ENCODE measurements around the gene DYTN. TPM values are rescaled to one million over a fixed set of nuclear protein-coding genes. Genes with fewer than 3 reads are reported as not detected.

DYTN gene
- total RNA-seq, 1 experiment from 2014 or later = not detected

- H3K4me3 ChIP-seq = no peak overlapping the region
- H3K79me2 ChIP-seq (ENCODE audit: low read depth) = no peaks in the 10 kb centered on the region
- no peaks in the 10 kb centered on the region for H3K27me3 ChIP-seq (ENCODE audit: insufficient read depth, low read depth)
- TF ChIP-seq EZH2 (IDR thresholded peaks at IDR 0.05; ENCODE audit: low read depth) = no peak
- no peak for TF ChIP-seq CTCF (conservative IDR thresholded peaks at IDR 0.05)
- DNase-seq = no peak
- H4K20me1 ChIP-seq (ENCODE audit: insufficient read depth) = no peaks in the 10 kb centered on the region
- no peaks in the 10 kb centered on the region for H3K9me2 ChIP-seq (ENCODE audit: insufficient read depth)
- ChIA-PET CTCF (no interaction called here), POLR2A (ENCODE audit: unreplicated experiment) (no interaction called here)
- no peaks in the 10 kb centered on the region for H3K4me1 ChIP-seq (replicated peaks; ENCODE audit: insufficient read depth)
- H2AFZ ChIP-seq = no peak overlapping the region
- H3K4me2 ChIP-seq = no peak overlapping the region
- H3F3A ChIP-seq (ENCODE audit: insufficient read depth, low read depth) = no peaks in the 10 kb centered on the region
- no TSS peak for BruUV-seq (replicated peaks)
- intact Hi-C loops (cut with micrococcal nuclease; ENCODE audit: unreplicated experiment) = loop anchor here (10.0 kb wide), 1 partner anchor 100 kb away; no protein-coding TSS in a partner anchor
- no peaks in the 10 kb centered on the region for H3K36me3 ChIP-seq (ENCODE audit: low read depth)
- H3K9me3 ChIP-seq (ENCODE audit: insufficient read depth, low read depth) = no peaks in the 10 kb centered on the region
- no peak overlapping the region for H3K27ac ChIP-seq
Observed at GRCh38 chr2:206665251-206665650, 52.9 kb downstream of the DYTN start.

DNA sequence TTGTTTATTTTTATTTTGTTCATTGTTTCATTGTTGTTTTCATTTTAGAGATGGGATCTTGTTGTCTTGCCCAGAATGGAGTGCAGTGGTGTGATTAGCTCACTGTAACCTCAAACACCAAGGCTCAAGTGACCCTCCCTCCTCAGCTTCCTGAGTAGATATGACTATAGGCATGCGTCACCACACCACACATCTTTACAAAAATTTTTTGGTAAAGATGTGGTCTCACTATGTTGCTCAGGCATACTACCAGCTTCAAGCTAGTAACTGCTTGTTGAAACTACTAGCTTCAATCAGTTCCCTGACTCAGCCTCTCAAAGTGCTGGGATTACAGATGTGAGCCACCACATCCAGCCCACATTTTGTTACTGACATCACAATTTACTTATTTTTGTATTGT lies 61.1 kb downstream of the DYTN start:
- no peak overlapping the region for H3K4me3 ChIP-seq
- H3K9me2 ChIP-seq (ENCODE audit: insufficient read depth) = no peaks in the 10 kb centered on the region
- H3K27ac ChIP-seq = no peak overlapping the region
- no peaks in the 10 kb centered on the region for H3K9me3 ChIP-seq (ENCODE audit: insufficient read depth, low read depth)
- no peaks in the 10 kb centered on the region for H3K4me1 ChIP-seq (replicated peaks; ENCODE audit: insufficient read depth)
- intact Hi-C loops (cut with micrococcal nuclease; ENCODE audit: unreplicated experiment) = no loop called here
- H2AFZ ChIP-seq = no peak overlapping the region
- no peak for TF ChIP-seq CTCF (conservative IDR thresholded peaks at IDR 0.05)
- no peak for TF ChIP-seq EZH2 (IDR thresholded peaks at IDR 0.05; ENCODE audit: low read depth)
- no peaks in the 10 kb centered on the region for H3F3A ChIP-seq (ENCODE audit: insufficient read depth, low read depth)
- CTCF ChIA-PET = no interaction called here
- no peaks in the 10 kb centered on the region for H3K27me3 ChIP-seq (ENCODE audit: insufficient read depth, low read depth)
- no peaks in the 10 kb centered on the region for H3K79me2 ChIP-seq (ENCODE audit: low read depth)
- H4K20me1 ChIP-seq (ENCODE audit: insufficient read depth) = no peaks in the 10 kb centered on the region
- no peaks in the 10 kb centered on the region for H3K36me3 ChIP-seq (ENCODE audit: low read depth)
- DNase-seq = no peak
- BruUV-seq (replicated peaks) = no TSS peak
- no peak overlapping the region for H3K4me2 ChIP-seq
- POLR2A ChIA-PET (ENCODE audit: unreplicated experiment) = no interaction called here

DNA sequence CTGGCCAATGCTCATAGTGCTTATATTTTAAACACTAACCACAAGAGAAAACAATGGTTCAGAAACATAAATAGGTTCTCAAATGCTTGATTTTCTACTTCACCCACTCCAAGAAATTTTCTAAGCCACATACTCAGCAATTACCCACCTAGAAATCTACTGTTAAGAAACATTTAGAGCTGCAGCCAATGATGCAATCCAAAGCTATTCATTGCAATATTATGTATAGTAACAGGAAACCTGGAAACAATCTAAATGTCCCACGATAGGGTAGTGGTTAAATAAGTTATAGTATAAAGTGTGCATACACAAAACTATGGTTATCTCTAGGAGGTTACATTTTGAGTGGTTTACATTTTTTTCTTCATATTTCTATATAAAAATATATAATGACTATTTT lies 70.2 kb downstream of the DYTN start:
- H3K27ac ChIP-seq = 0 out of 2 replicates have a peak overlapping the region, but pooled peaks have one; percentile 19
- H3F3A ChIP-seq (ENCODE audit: insufficient read depth, low read depth) = no peaks in the 10 kb centered on the region
- H3K9me2 ChIP-seq (ENCODE audit: insufficient read depth) = no peaks in the 10 kb centered on the region
- H3K27me3 ChIP-seq (ENCODE audit: insufficient read depth, low read depth) = no peaks in the 10 kb centered on the region
- no peak overlapping the region for H2AFZ ChIP-seq
- no peaks in the 10 kb centered on the region for H3K36me3 ChIP-seq (ENCODE audit: low read depth)
- intact Hi-C loops (cut with micrococcal nuclease; ENCODE audit: unreplicated experiment) = no loop called here
- ChIA-PET CTCF (no interaction called here), POLR2A (ENCODE audit: unreplicated experiment) (no interaction called here)
- H3K9me3 ChIP-seq (ENCODE audit: insufficient read depth, low read depth) = no peaks in the 10 kb centered on the region
- no peaks in the 10 kb centered on the region for H3K79me2 ChIP-seq (ENCODE audit: low read depth)
- no peaks in the 10 kb centered on the region for H3K4me1 ChIP-seq (replicated peaks; ENCODE audit: insufficient read depth)
- BruUV-seq (replicated peaks) = no TSS peak
- no peaks in the 10 kb centered on the region for H4K20me1 ChIP-seq (ENCODE audit: insufficient read depth)
- H3K4me3 ChIP-seq = no peak overlapping the region
- no peak overlapping the region for H3K4me2 ChIP-seq
- TF ChIP-seq CTCF (conservative IDR thresholded peaks at IDR 0.05) (no peak), EZH2 (IDR thresholded peaks at IDR 0.05; ENCODE audit: low read depth) (no peak)
- DNase-seq = no peak
